ENCODE results near the gene SKP1.
A peak's percentile ranks its signal among the peaks of the same experiment; 100 is the strongest.

SKP1 gene

DNA sequence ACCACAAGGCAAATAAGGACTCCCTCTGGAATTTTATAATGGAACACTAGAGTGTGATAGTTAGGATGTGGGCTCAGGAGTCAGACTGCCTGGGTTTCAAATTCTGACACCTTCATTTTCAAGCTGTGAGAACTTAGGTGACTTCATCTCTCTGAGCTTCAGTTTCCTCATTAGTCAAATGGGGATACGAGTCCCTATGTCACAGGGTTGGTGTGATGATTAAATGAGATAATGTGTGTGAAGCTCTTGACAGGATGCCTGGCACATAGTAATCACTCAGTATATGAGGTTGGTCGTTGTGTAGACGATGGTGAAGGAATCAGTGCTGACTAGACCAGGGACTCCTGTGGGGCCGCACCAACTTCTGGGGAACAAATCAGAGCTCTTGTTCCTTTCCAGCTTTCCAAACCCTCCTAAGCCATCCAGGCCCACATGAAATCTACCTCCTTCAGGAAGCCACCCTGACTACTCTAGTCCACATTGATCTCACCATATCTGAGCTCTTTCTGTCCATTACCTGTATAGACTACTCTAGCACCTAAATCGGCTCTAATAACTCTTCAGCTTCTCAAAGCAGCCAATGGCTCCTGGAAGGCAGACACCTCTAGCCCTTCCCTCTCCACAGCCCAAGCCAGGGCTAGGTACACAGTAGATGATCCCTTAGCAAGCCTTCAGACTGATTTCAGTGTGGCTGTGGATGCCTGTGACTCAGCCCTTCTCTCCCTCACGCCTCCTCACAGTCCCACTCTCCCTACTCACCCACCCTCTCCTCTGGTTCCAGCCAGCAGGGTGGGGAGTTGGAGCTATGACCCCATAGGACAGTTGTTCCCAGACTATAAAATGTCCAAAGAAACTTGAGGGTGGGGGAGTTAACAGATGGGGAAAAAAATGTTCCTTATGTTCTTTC lies 64.8 kb downstream of the SKP1 start:
- DNase-seq = peak; percentile 28

DNA sequence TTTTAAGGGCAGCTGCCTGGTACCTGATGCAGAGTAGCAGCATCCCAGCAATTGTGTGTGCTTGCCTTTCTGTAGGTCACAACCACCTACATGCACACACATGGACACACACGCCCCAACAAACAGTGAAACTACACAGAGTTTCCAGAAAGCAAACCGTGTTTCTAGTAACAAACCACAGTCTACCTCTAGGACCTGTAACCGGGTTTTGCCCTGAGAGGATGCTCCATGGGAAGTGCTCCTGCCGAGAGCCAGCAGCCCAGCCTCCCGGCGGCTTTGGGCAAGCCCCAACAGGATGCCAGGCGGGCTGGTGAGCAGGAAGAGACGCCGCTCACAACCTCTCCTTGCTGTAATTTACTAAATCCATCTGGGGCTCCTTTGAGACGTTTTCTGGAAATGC lies 66.4 kb downstream of the SKP1 start:
- DNase-seq = no peak

DNA sequence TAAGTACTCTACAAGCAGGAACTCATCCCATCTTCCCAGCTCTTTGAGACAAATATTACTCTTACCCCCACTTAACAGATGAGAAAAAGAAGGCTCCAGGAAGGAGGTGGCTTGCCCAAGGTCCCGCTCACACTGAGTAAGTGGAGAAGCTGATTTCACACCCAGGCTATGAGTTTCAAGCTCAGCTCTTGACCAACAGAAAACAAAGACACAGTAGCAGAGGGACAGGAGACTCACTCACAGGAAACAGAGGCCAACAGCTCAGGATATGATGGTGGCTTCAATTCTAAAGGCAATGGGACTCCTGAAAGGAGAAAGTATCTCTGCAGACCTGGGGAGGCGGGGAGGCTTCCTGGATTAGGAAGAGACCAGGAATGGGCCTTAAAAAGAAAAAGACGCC lies 69.0 kb downstream of the SKP1 start:
- DNase-seq = no peak

DNA sequence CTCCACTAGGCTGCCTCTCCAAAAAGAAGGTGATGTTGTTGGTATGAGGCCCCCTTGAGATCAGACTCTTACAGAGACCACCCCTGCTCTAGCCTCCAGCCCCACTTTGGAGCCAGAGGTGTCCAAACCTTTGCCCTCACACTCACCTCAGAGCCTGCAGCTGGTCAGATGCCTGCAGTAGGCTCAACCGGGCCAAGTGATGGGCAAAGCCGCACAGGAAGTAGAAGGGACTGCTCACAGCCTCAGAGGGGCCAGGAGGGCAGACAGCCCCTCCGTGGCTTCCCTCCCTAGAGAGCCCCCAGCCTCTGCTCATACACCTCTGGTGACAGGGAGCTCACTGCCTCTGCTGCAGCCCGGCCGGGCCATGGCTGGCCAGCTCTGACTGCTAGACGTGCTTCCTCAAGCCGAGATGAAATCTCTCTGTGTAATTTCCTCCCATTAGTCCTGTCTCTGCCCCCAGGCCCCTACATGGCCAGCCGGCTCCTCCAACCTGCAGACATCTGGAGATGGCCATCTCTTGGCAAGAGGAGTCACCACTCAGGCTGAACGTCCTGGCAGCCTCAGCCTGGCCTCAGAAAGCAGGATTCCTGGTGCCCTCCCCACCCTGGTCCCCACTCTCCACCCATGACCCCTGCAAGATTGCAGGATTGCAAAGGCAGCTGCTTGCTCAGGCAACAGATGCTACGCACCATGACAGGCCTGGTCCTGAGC lies 69.6 kb downstream of the SKP1 start:
- no peak for DNase-seq

DNA sequence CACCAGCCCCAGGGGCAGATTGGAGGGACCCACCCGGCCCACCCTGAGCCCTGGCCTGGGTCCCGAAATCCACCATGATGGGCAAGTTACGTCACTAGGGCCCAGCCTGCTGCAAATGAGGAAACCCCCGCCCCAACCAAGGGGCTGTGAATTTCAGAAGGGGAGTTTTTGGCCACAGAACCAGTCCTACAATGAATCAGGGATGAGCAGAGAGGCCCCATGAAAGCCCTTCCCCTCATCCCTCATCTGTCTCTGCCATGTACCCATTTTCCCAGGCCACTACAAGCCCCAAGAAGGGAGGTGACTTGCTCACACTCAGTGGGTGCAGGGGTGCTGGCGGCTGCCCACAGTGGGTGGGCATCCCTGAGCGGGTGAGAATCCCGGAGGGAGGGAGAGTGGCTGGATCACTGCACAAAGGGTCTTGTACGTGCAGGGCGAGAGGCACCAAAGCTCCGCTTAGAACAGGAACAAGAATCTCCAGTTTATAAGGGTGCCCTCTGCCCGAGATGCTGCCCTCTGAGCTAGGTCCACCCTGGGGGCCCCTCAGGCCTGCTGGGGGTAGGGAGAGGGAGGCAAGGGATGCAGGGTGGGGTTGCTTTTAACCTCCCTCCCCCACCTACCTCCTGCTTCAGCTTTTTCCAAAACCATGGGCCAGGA lies 72.6 kb downstream of the SKP1 start:
- DNase-seq = no peak

DNA sequence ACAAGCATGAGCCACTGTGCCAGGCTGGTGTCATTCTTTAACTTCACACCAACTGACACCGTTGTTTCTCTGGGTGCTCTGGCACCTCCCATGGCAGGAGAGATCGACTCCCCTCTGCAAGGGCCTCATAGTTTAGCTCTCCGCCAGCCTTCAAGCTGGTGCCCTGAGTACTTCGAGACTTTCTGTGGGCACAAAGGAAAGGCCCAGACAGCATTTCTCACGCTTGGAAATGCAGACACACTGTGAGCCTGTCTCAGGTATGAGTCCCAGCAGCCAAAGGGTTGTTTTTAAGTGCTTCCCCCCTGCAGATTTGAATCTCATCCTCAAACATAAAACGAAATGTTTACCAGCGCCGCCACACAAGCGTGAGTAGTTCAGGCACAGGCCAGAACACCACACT lies 73.4 kb downstream of the SKP1 start:
- no peak for DNase-seq

DNA sequence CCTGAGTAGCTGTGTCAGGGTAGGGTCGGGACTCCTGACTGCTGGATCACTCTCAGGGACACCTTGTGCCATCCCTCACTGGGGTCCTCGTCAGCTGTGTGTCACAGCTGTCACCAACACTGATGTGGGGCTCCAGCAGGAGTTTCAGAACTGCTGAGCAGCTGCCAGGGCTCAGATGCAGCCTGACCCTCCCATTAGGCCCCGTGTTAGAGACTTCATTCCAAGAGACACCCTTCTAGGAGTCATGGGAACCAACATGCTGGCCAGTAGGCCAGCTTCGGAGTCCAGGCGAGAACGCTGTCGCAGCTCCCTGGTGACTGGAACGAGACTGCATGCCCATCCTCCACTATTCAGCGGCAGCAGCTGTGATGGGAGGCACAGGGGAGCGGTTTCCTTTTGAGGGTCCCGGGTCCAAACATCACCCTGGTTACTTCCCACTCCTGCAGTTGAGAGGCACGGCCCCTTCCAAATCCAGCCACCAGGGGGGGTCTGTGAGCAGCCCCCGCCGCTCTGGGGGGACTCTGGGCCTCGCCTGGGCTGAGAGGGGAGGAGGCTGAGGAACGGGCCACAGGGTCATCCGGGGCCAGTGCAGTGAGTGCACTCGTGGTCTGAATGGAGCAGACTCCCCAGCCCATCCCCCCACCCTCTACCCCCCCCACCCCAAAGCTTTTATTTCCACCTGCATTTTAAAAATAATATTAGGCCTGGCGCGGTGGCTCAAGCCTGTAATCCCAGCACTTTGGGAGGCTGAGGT lies 74.9 kb downstream of the SKP1 start:
- DNase-seq = peak; percentile 26

DNA sequence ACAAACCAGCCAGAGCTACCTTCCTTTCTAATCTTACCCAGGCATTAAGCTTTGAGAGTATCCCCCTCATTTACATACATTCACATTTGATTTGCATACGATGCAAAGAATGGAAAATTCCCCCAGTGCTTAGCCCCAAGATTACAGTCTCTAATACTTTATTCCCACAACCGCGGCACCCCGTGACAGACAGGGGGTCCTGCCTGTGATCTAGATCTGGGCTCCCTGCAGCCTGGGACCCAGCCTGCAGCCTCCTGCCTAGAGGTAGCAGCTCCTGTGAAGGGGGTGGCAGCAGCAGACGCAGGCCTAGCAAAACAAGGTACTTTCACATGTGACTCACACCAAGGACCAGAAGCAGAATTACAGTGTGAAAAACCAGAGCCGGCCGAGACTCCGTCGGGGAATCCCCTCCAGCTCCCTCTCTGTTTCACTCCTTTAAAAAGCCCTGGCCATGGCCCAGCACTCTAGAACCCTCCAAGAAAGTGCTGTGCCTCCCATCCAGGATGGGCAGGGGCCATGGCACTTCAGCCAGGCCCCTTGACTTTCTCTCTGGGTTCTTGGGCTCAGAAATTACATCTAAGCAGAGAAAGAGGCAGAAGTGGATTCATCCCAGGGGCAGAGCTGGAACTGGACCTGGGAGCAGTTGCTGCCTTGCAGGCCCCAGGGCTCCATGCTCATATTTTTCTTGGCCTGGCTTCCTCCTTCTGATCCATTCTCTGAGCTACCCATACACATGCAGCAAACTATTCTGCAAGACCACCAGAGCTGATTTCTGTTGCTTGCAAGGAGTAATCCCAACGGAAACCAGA lies 76.3 kb downstream of the SKP1 start:
- peak; percentile 57 for DNase-seq

DNA sequence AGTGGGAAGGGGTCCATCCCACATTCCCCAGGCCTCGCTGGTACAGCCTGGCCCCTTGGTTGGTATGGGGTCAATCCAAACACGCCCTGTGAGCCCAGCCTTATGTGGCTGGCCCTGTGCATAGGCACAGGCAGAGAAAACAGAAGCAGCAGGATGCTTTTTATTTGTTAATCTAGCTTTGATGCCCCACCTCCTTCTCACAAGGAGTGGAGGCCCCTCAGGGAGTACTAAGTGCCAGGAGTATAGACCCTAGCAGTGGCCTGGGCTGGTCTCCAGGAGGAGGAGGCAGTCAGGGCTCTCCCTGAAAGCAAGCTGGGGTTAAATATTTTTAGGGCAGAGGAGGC lies 76.8 kb downstream of the SKP1 start:
- DNase-seq = no peak

DNA sequence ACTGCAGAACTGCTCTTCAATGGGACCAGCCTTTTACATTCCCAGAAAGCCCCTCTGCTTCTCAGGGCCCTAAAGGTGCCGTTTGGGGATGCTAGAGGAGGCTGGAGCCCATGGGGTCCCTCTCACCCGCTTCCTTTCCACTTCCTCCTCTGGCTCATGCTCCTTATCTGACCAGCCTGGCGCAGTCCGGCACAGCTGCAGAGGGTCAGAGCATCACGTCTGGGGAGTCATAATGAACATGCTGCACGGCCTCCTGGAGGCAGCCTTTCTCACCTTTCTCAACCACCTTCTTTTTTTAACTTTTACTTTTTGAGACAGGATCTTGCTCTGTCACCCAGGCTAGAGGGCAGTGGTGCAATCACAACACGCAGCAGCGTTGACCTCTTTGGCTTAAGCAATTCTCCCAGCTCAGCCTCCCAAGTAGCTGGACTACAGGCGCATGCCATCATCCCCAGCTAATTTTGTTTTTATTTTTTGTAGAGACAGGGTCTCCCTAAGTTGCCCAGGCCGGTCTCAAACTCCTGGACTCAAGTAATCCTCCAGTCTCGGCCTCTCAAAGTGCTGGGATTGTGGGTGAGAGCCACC lies 77.4 kb downstream of the SKP1 start:
- no peak for DNase-seq

Measured in fibroblast of skin of abdomen (primary cell).